Left renal pelvis (tissue), 4 donors: Measurements from ENCODE around the gene ELMO1. TPM values are rescaled to one million over a fixed set of nuclear protein-coding genes. Genes with fewer than 3 reads are reported as not detected.
A peak's percentile ranks its signal among the peaks of the same experiment; 100 is the strongest.

Source experiments
- DNase-seq, 4 donors: peaks; one replicate each; pipeline ENCODE4 v3.0.0-alpha.2; 2013; ENCODE audit warnings: low read depth in 4 of 4, low spot score in 3 of 4
- polyA plus RNA-seq, 4 donors: library from polyadenylated mRNA; unstranded; fragments of 120-200 nt; gene quantifications; one replicate each; pipeline ENCODE4 v1.2.1, GENCODE V29; 2013; ENCODE audit not compliant: insufficient read length in 4 of 4

Gene ELMO1
- polyA plus RNA-seq, 4 donors = 10.5 to 15.0 (median 10.6) TPM

DNA sequence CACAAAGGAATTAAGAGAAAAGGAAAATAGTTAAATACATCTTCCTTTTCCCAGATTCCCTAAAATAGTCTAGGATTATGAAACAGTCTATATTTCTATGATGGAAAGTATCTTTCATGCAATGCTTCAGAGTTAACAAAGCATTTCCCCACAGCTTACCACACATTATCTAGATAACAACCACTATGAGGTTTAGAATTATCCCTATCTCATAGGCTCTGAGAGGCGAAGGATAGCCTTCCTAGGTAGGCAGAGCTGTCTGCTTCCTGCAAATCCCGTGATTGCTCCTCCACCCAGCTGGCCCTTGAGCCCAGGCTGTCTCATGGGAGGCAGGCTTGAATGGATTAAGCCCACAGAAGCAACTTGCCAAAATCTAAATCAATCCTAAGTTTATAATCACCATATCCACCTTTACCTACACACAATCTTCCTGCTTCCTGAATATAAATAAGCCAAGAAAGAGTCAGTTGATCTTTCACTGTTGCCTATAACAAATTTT is 402.9 kb downstream of the ELMO1 start:
- DNase-seq = no peak

GRCh38 chr7:37041461-37041860 is 407.2 kb downstream of the ELMO1 start:
- DNase-seq = no peak

DNA sequence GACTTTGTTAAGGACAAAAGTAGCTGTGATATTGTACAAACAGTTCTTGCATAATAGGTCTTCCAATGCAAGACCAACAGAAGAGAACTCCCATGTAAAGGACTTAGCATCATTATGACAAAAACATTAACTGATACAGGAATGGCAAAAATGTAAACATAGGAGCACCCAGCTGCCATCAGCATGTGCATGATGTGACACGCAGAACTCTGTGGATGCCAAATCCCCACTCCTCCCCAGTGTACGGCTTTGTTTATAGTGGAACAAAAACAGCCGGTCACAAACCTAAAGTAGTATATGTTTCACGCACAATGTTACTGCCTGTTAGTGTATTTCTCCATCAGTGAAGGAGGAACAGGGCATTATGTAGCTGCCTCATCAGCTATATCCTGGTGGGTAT is 408.3 kb downstream of the ELMO1 start:
- DNase-seq = no peak

- DNase-seq = no peak
These were observed 409.4 kb downstream of the ELMO1 start for GRCh38 chr7:37039131-37039749.

DNA sequence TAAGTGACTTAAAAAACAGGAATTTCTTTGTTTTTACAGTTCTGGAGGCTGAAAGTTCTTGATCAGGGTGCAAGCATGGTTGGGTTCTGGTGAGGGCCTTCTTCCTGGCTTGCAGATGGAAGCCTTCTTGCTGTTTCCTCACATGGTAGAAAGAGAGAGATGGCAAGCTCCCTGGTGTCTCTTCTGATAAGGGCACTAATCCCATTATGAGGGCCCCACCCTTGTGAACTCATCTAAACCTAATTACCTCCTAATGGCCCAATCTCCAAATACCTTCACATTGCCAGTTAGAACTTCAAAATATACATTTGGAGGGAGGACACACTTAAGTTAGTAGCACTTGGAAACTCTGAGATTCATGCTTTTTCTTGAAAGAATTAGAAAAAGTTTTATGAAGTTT is 410.0 kb downstream of the ELMO1 start:
- DNase-seq = no peak

- DNase-seq = no peak
These were observed 411.4 kb downstream of the ELMO1 start for GRCh38 chr7:37037286-37037685.

GRCh38 chr7:37035631-37036030 is 413.0 kb downstream of the ELMO1 start:
- DNase-seq = no peak

DNA sequence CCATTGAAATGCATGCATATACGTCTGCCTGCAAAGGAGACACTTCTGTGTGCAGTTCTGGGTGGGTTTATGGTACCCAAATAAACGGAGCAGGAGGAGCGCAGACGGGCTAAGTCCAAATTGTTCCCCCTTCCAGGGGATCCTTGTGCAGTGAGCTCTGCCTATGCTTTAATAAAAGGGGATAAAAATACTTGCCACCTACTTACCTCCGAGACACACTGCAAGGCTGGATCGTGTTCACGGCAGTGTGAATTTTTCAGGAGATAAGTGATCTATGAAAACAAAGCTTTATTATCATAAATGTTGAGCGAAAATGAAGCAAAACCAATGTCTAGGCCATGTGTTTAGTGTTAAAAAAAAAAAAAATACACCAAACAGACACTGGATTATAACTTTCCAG is 415.5 kb downstream of the ELMO1 start:
- DNase-seq = no peak

DNA sequence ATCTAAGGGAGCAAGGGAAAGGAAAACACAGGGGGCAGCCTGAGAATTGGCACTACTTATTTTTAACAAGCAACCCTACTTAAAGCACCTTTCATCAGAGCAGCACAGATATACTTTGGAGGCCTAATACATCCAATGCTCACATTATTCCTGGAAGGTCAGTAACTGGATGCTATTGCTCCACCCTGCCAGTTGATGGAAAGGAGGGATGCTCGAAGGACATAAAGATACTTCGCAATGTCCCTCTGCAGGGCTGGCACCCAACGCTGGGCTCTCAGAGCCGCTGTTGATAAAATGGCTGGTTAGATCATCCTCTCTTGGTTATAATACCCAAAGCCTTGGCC is 416.4 kb downstream of the ELMO1 start:
- DNase-seq = no peak

- peak; percentile 6 to 22 (median 17) for DNase-seq
These were observed 416.9 kb downstream of the ELMO1 start for GRCh38 chr7:37031571-37032257.

DNA sequence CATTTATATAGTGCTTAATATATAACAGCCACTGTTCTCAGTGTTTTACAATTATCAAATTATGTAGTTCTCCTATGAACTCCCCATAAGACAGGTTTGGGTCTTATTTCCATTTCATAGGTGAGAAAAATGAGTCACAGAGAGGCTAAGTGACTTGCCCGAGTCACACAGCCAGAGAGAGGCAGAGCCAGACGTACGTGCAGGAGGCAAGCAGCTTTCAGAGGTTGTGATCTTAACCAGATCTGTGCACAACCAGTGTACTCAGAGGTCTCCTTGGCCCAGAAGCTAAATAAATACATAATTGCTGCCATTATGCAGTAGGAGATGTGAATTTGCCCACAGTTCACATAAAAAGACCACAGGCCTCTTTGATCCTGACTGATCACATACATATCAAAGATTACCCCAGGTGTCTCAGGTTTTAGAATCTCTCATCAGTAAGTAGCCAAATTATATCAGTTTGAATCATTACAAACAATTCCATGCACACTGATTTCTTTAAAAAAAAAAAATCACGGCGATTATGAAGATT is 419.7 kb downstream of the ELMO1 start:
- DNase-seq = no peak

DNA sequence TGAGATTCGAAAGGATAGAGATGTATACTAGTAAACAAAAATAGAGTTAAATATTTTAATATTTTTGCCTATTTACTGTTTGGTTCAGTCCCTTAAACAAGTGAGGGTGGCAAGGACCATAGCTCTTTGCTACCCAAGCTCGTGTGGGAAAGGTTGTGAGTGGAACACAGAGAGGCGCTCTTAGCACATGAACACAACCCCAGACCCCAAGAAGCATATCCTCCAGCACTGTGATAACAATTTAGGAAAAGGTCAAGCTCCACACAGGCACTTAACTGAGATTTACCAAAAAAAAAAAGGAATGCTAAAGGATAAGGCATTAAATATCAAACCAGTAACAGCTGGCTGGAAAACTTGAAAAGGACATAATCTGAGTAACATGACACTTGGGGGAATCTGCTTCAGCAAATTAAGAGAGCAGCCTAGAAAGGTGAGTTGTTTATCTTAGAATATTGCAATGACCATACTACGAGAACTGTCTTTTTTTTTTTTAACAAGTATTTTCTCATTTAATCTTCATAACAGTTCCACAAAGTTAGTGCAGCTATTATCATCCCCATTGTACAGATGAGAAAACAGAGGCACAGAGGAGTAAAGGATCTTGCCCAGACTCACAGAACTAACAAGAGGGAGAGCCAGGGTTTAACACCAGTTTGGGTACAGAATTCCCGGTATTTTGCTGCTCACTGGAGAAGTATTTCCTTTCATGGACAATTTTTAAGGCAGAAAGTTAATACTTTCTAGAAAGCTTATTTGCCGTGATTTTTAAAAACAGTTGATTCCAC is 420.9 kb downstream of the ELMO1 start:
- no peak for DNase-seq

GRCh38 chr7:37027104-37027503 is 421.6 kb downstream of the ELMO1 start:
- DNase-seq = no peak

GRCh38 chr7:37018954-37019353 is 429.7 kb downstream of the ELMO1 start:
- DNase-seq = no peak

DNA sequence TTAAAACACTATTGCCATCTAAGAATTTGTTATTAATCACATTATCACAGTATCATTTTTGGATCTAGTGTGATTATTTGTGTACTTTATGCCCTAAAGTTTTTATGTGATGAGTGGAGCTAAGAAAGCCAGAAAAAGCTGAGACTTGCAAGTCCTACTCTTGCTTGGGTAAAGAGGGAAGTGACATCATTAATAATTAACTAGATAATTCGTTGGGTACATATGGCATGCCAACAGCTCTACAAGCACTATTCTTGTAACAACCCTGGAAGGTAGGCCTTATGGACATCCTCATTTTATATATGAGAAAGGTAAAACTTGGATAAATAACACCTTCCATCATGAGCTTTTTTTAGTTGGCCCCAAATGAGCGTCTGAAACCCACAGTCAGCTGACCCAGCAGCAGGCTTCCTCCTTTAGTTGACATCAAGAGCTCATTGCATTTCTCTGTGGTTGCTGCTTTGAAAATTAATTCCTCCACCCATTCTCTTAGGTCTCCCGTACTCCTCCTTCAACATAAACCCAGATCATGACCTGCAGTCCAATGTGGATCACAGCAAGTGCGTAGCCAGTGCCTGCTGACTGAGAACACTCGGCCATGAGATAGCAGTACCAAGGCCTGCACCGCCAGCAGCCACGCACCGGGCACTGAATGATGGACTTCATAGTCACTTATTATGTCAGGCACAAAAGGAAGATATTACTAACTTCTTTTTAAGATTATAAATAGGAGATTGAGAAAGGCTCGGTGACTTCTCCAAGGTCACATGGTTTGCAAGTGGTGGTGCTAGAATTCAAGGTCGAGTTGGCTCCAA is 432.4 kb downstream of the ELMO1 start:
- no peak for DNase-seq

- DNase-seq = no peak
These were observed 433.2 kb downstream of the ELMO1 start for GRCh38 chr7:37015353-37016034.

DNA sequence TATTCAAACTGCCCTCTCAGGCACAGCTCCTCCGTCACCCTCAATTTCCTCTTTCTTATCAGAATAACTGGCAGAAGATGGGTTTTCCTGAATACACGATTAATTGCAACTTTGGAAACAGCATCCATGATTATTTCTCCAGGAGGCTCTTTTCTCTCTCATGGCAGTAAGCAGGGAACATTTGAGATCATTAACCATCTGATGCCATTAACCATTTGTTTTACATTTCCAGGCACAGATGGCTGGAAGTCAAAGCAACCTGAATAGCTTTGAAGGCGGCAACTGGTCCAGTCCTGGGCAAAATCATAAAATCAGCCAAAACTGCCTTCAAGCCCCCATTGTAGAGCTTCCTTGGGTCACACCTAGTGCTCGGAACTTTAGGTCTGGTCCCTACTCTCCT is 434.9 kb downstream of the ELMO1 start:
- no peak for DNase-seq

DNA sequence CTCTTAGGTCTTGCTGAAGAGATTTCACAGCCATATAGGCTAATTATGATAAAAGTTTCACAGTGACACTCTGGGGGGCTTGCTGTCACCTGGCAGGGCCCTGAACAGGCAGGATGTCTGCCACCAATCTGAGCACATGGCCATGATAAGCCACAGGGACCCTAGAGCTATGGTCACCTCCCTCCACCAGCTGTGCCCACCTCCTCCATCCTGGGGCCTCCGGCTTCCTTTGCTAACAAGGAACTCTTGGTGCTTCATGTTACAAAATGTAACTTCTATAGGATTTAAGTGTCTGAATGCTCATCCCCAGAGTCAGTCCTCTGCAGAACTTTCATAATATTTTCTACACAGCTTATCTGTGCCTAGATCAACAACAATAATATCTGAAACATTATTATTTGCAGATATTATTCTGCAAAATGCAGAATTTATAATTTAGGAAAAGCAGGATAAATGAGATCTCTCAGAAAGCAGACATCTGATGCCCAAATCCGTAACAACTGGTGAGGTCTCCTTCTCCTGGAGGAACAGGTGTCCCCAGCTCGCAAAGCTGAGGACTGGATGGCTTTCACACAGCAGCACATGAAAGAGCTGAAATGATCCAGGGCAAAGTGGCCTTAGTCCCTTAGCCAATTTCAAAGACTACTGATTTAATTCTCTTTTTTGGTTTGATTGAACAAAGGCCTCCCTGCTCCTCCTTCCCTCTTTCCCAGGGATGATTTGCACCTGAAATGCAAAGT is 437.3 kb downstream of the ELMO1 start:
- DNase-seq = no peak

GRCh38 chr7:37009125-37009675 is 439.5 kb downstream of the ELMO1 start:
- no peak for DNase-seq
